ENCODE measurements around the gene TMBIM4. TPM values are rescaled to one million over a fixed set of nuclear protein-coding genes. Genes with fewer than 3 reads are reported as not detected.

TMBIM4 gene
- total and polyA plus RNA-seq, 2 experiments from 2014 or later = 59.6 to 63.6 TPM

DNA sequence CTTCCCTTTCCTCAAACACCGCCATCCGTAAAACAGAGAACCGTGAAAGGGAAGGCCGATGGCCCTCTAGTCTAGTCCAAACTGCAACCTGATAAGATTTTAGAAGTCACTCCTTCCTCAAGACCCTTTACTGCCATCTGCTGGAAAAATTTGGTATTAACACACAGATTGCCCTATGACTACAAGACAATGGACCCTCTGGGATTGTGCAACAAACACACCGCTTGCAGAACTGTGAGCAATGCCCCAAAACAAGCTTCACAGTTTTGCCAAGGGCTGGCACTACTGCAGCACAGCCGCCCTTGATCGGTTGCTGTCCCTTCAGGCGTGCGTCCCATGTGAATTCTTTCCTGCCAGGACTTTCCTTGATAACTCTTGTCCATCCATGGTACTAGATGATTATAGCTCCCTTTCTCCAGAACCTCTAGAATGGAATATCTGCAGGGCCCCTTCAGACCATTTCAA lies 62.3 kb downstream of the TMBIM4 start:
- no peaks in the 10 kb centered on the region for H3K27me3 ChIP-seq (ENCODE audit: insufficient read depth)
- Mint-ChIP-seq H3K4me3 (no peak overlapping the region), H3K9me3 (no peaks in the 10 kb centered on the region; the same call in 2 of the 3 replicates), H3K27me3 (ENCODE audit: insufficient read depth, low read depth, poor library complexity) (no peaks in the 10 kb centered on the region), H3K36me3 (ENCODE audit: low read depth) (no peaks in the 10 kb centered on the region), H3K4me1 (peaks cover 28% of the 10 kb centered on the region), H3K27ac (peak overlapping the region; percentile 75; the same call in 1 of the 2 replicates)
- H3K9me2 ChIP-seq (ENCODE audit: insufficient read depth) = peaks cover 9% of the 10 kb centered on the region; the same call in 1 of the 2 replicates
- no peaks in the 10 kb centered on the region for H3K36me3 ChIP-seq (ENCODE audit: insufficient read depth)
- H3K79me2 ChIP-seq (replicated peaks; ENCODE audit: insufficient read depth) = no peaks in the 10 kb centered on the region
- DNase-seq (ENCODE audit: low spot score) (peak; percentile 98), ATAC-seq (peak; percentile 92)
- no peak overlapping the region for H3K4me2 ChIP-seq
- H3K27ac ChIP-seq (ENCODE audit: low read depth) = no peak overlapping the region
- H2AFZ ChIP-seq = peak overlapping the region; percentile 5; the same call in 1 of the 2 replicates
- TF ChIP-seq REST (IDR thresholded peaks at IDR 0.05; ENCODE audit: unreplicated experiment) = no peak
- peak; percentile 69 to 78 for TF ChIP-seq CTCF (conservative IDR thresholded peaks at IDR 0.05; ENCODE audit: low read depth in 2 of 2)
- no peak for TF ChIP-seq EZH2phosphoT487 (IDR thresholded peaks at IDR 0.05; ENCODE audit: unreplicated experiment)
- H4K20me1 ChIP-seq (replicated peaks; ENCODE audit: insufficient read depth) = no peaks in the 10 kb centered on the region
- no peaks in the 10 kb centered on the region for H3F3A ChIP-seq (replicated peaks; ENCODE audit: low read depth)
- peaks cover 12% of the 10 kb centered on the region for H3K4me1 ChIP-seq (ENCODE audit: insufficient read depth)
- H3K4me3 ChIP-seq = no peak overlapping the region

GRCh38 chr12:66103016-66103913 lies 66.5 kb downstream of the TMBIM4 start:
- H3K27ac Mint-ChIP-seq = no peak overlapping the region
- H3K27me3 Mint-ChIP-seq (ENCODE audit: insufficient read depth, low read depth, poor library complexity) = no peaks in the 10 kb centered on the region
- ATAC-seq (peak; percentile 54), DNase-seq (ENCODE audit: low spot score) (peak; percentile 65)
- peaks cover 15% of the 10 kb centered on the region for H3K9me2 ChIP-seq (ENCODE audit: insufficient read depth)
- no peak overlapping the region for H3K27ac ChIP-seq (ENCODE audit: low read depth)
- H3K4me3 Mint-ChIP-seq = no peak overlapping the region
- no peak overlapping the region for H2AFZ ChIP-seq
- no peak overlapping the region for H3K4me3 ChIP-seq
- H4K20me1 ChIP-seq (replicated peaks; ENCODE audit: insufficient read depth) = no peaks in the 10 kb centered on the region
- no peak overlapping the region for H3K4me2 ChIP-seq
- no peaks in the 10 kb centered on the region for H3F3A ChIP-seq (replicated peaks; ENCODE audit: low read depth)
- peaks cover 8% of the 10 kb centered on the region; the same call in 1 of the 2 replicates for H3K36me3 ChIP-seq (ENCODE audit: insufficient read depth)
- H3K9me3 Mint-ChIP-seq = peaks cover 26% of the 10 kb centered on the region
- H3K27me3 ChIP-seq (ENCODE audit: insufficient read depth) = no peaks in the 10 kb centered on the region
- H3K4me1 ChIP-seq (ENCODE audit: insufficient read depth) = peaks cover 7% of the 10 kb centered on the region
- peaks cover 11% of the 10 kb centered on the region; the same call in 2 of the 3 replicates for H3K36me3 Mint-ChIP-seq (ENCODE audit: low read depth)
- H3K79me2 ChIP-seq (replicated peaks; ENCODE audit: insufficient read depth) = no peaks in the 10 kb centered on the region
- H3K4me1 Mint-ChIP-seq = peaks cover 13% of the 10 kb centered on the region
- no peak for TF ChIP-seq STAT1 (IDR thresholded peaks at IDR 0.05; ENCODE audit: unreplicated experiment)
- TF ChIP-seq CTCF (conservative IDR thresholded peaks at IDR 0.05; ENCODE audit: low read depth in 2 of 2) = peak; percentile 68 to 69
